PC-3 (cell line): ENCODE results near the gene PRMT3. TPM values are rescaled to one million over a fixed set of nuclear protein-coding genes. Genes with fewer than 3 reads are reported as not detected.

Source experiments
- ATAC-seq: fragments of 200-7000 bp; cut with Tn5 transposase; 2 replicates; pipeline ENCODE4 v1.9.1; 2020; ENCODE audit warnings: mild to moderate bottlenecking, moderate library complexity
- BruUV-seq: library from RNA; stranded (reverse); fragments of 400-500 nt; replicated peaks from 2 replicates; lab custom pipeline; 2021; lab: Mats Ljungman, UMichigan
- CTCF ChIA-PET: fragments of 300-600 bp; sonication (Branson Sonifier 250); formaldehyde crosslinking; loops from one replicate; lab custom pipeline; 2022; ENCODE audit warnings: antibody characterized with exemption; lab: Charles Lee
- POLR2A ChIA-PET: fragments of 300-600 bp; sonication (Branson Sonifier 250); formaldehyde crosslinking; loops from one replicate; lab custom pipeline; 2022; ENCODE audit warnings: antibody characterized with exemption; ENCODE audit not compliant: unreplicated experiment; lab: Charles Lee
- DNase-seq: peaks from one replicate; pipeline ENCODE4 v3.0.0-alpha.2; 2015
- H2AFZ ChIP-seq: fragments of 300-600 bp; sonication (generic); 2 replicates; pipeline ENCODE4 v1.6.0; 2016; ENCODE audit warnings: antibody characterized with exemption, low read length
- H3F3A ChIP-seq: fragments of 300-600 bp; sonication (generic); one replicate; pipeline ENCODE4 v1.6.0; 2017; ENCODE audit warnings: antibody characterized with exemption, low read length, control low read depth, mild to moderate bottlenecking; ENCODE audit not compliant: unreplicated experiment
- H3K27ac ChIP-seq: fragments of 300-600 bp; sonication (generic); 2 replicates; pipeline ENCODE4 v1.5.1; 2016; ENCODE audit warnings: mild to moderate bottlenecking, low read length
- H3K27me3 ChIP-seq: fragments of 300-600 bp; sonication (generic); 2 replicates; pipeline ENCODE4 v1.6.1; 2016; ENCODE audit warnings: low read length, mixed read lengths
- H3K36me3 ChIP-seq: fragments of 300-600 bp; sonication (generic); 2 replicates; pipeline ENCODE4 v1.6.1; 2016; ENCODE audit warnings: low read depth, mixed run types, low read length, mixed read lengths
- H3K4me1 ChIP-seq: fragments of 300-600 bp; sonication (generic); 2 replicates; pipeline ENCODE4 v1.5.1; 2016; ENCODE audit warnings: low read length; ENCODE audit not compliant: insufficient read depth
- H3K4me2 ChIP-seq: fragments of 300-600 bp; sonication (generic); 2 replicates; pipeline ENCODE4 v1.6.0; 2016; ENCODE audit warnings: low read length
- H3K4me3 ChIP-seq: fragments of 300-600 bp; sonication (generic); 2 replicates; pipeline ENCODE4 v1.5.1; 2016; ENCODE audit warnings: mild to moderate bottlenecking, low read length, mixed read lengths
- H3K79me2 ChIP-seq: fragments of 300-600 bp; sonication (generic); 2 replicates; pipeline ENCODE4 v1.6.1; 2017; ENCODE audit warnings: low read length, mixed read lengths
- H3K9ac ChIP-seq: fragments of 300-600 bp; sonication (generic); 2 replicates; pipeline ENCODE4 v1.6.0; 2016; ENCODE audit warnings: mild to moderate bottlenecking, low read length
- H3K9me2 ChIP-seq: fragments of 300-600 bp; sonication (generic); replicated peaks from 2 replicates; pipeline ENCODE4 v1.6.1; 2016; ENCODE audit warnings: mixed run types, low read length, mixed read lengths
- H3K9me3 ChIP-seq: fragments of 300-600 bp; sonication (generic); 2 replicates; pipeline ENCODE4 v1.6.1; 2016; ENCODE audit warnings: low read length, mixed read lengths
- H4K20me1 ChIP-seq: fragments of 300-600 bp; sonication (generic); 2 replicates; pipeline ENCODE4 v1.6.1; 2016; ENCODE audit warnings: low read length, mixed read lengths
- EZH2 ChIP-seq: fragments of 300-600 bp; sonication (generic); IDR thresholded peaks from one replicate; pipeline ENCODE4 v1.6.1; 2017; ENCODE audit warnings: antibody characterized with exemption, mild to moderate bottlenecking, low read length; ENCODE audit not compliant: unreplicated experiment
- EZH2phosphoT487 ChIP-seq: fragments of 300-600 bp; sonication (generic); IDR thresholded peaks from 2 replicates; pipeline ENCODE4 v1.6.1; 2018; ENCODE audit warnings: mild to moderate bottlenecking, antibody characterized with exemption, low read length, borderline replicate concordance
- intact Hi-C: fragments of 100-400 bp; cut with micrococcal nuclease; formaldehyde crosslinking; loops from 2 replicates; pipeline ENCODE4 v1.9.0; 2023
- total RNA-seq: library from RNA; depleted of rRNA; stranded (reverse); fragments of >200 nt; gene quantifications from 2 replicates; pipeline ENCODE4 v1.2.3, GENCODE V29; 2014
- TF ChIP-seq, protein P1 (sequence below): fragments of 300-600 bp; sonication (generic); conservative IDR thresholded peaks from 2 replicates; pipeline ENCODE4 v1.5.1; 2017; ENCODE audit warnings: antibody characterized with exemption, low read depth, mild to moderate bottlenecking, low read length

Gene PRMT3
- total RNA-seq, 1 experiment from 2014 or later: 43.7 TPM

DNA sequence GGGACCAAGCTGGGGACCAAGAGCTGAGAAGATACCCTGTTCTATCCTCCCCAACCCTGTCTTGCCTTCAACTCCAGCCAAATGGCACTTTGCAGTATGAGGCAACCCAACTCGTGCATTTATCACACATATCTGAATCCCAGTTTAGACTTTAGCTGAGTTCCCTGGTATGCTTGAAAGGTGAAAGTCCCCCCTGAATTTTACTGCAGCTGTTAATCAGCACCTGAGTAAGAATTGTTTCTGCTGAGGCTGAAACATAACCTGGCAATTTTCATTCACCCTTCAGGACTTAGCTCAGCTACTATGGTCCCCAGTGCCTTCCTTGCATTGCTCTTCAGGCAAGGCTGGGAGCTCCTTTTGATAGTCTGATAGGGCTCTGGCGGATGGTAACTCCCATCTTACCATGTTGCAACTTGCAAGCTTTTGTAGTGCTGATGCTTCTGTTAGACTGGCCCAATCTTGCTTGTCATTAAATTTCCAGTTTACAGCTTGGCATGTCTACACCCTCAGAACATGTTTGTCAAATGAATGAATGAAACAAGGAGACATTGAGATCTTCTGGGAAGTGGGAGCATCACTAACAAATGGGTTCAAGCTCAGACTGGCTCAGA is 147.9 kb downstream of the PRMT3 start:
- CTCF ChIA-PET: interaction anchor here (0.7 kb wide), 1 partner anchor 16 kb away, joined by 3 read pairs; no protein-coding TSS in a partner anchor
- intact Hi-C loops: no loop called here
- no TSS peak for BruUV-seq

DNA sequence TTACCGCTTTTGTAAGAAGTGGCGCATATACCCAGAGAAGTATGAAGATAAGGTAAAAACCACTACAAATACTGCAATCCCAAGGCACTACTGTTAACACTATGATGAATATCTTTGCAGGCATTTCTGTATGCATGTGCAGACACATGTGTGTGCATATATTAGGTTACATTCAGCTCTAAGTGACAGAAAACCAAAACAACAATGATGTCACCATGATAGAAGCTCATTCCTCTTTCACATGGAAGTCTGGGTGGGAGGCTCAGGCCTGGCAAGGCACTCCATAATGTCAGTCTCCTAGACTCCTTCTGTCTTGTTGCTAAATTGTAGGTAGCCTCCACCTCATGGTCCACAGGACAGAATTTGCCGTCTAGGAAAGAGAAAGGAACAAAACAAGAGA is 148.8 kb downstream of the PRMT3 start:
- Histone ChIP-seq H2AFZ (no peak overlapping the region), H3K9me3 (no peaks in the 10 kb centered on the region), H3K27me3 (peaks cover 3% of the 10 kb centered on the region; the same call in 1 of the 2 replicates), H3K9me2 (no peaks in the 10 kb centered on the region), H3K9ac (no peak overlapping the region), H3K4me1 (no peaks in the 10 kb centered on the region), H4K20me1 (no peaks in the 10 kb centered on the region), H3K79me2 (no peaks in the 10 kb centered on the region), H3K4me3 (no peak overlapping the region), H3K4me2 (no peak overlapping the region), H3K36me3 (no peaks in the 10 kb centered on the region), H3K27ac (no peak overlapping the region), H3F3A (no peaks in the 10 kb centered on the region)
- ChIA-PET CTCF (no interaction called here), POLR2A (no interaction called here)
- TF ChIP-seq EZH2: no peak
- TF ChIP-seq EZH2phosphoT487: no peak
- intact Hi-C loops: no loop called here
- BruUV-seq: no TSS peak
- no peak for ATAC-seq
- DNase-seq: no peak

More for the DNA sequence above, 147.9 kb downstream of the PRMT3 start:
- Histone ChIP-seq H4K20me1 (no peaks in the 10 kb centered on the region), H3K79me2 (no peaks in the 10 kb centered on the region), H3K4me1 (no peaks in the 10 kb centered on the region), H3F3A (no peaks in the 10 kb centered on the region), H2AFZ (no peak overlapping the region), H3K9me2 (no peaks in the 10 kb centered on the region), H3K4me3 (no peak overlapping the region), H3K36me3 (no peaks in the 10 kb centered on the region), H3K27ac (no peak overlapping the region), H3K4me2 (no peak overlapping the region), H3K9ac (no peak overlapping the region), H3K9me3 (no peaks in the 10 kb centered on the region), H3K27me3 (peaks cover 3% of the 10 kb centered on the region; the same call in 1 of the 2 replicates)
- POLR2A ChIA-PET: no interaction called here
- TF ChIP-seq EZH2 (no peak), EZH2phosphoT487 (no peak)
- TF ChIP-seq, protein P1, sequence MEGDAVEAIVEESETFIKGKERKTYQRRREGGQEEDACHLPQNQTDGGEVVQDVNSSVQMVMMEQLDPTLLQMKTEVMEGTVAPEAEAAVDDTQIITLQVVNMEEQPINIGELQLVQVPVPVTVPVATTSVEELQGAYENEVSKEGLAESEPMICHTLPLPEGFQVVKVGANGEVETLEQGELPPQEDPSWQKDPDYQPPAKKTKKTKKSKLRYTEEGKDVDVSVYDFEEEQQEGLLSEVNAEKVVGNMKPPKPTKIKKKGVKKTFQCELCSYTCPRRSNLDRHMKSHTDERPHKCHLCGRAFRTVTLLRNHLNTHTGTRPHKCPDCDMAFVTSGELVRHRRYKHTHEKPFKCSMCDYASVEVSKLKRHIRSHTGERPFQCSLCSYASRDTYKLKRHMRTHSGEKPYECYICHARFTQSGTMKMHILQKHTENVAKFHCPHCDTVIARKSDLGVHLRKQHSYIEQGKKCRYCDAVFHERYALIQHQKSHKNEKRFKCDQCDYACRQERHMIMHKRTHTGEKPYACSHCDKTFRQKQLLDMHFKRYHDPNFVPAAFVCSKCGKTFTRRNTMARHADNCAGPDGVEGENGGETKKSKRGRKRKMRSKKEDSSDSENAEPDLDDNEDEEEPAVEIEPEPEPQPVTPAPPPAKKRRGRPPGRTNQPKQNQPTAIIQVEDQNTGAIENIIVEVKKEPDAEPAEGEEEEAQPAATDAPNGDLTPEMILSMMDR: no peak
- ATAC-seq (no peak), DNase-seq (no peak)

DNA sequence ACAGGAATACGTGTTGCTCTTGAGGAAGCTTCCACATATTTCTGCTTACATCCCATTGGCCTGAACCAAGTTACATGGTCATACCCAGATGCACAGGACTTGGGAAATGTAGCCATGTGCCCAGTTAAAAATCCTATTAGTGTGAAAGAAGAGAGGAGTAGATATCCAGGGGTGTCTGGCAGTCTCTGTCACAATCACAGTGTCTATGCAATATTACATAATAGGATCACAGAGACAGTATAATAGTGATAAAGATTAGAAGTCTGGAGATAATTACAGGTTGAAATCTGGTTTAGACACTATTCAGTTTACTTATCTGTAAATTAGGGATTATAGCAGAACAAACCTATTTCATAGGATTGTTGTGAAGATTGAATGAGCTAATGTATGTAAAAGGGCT is 149.3 kb downstream of the PRMT3 start:
- CTCF ChIA-PET: no interaction called here
- H3K9me3 ChIP-seq: no peaks in the 10 kb centered on the region
- H3K36me3 ChIP-seq: no peaks in the 10 kb centered on the region
- DNase-seq: no peak
- H3K27ac ChIP-seq: no peak overlapping the region
- H3K4me3 ChIP-seq: no peak overlapping the region
- intact Hi-C loops: no loop called here
- POLR2A ChIA-PET: no interaction called here
- H4K20me1 ChIP-seq: no peaks in the 10 kb centered on the region
- no TSS peak for BruUV-seq
- no peaks in the 10 kb centered on the region for H3F3A ChIP-seq
- H3K79me2 ChIP-seq: no peaks in the 10 kb centered on the region
- no peak overlapping the region for H3K4me2 ChIP-seq
- H3K9ac ChIP-seq: no peak overlapping the region
- no peak for ATAC-seq
- no peaks in the 10 kb centered on the region for H3K4me1 ChIP-seq
- no peak overlapping the region for H2AFZ ChIP-seq
- peaks cover 5% of the 10 kb centered on the region; the same call in 1 of the 2 replicates for H3K27me3 ChIP-seq
- H3K9me2 ChIP-seq: no peaks in the 10 kb centered on the region
- TF ChIP-seq EZH2: no peak
- TF ChIP-seq, protein P1: no peak
- TF ChIP-seq EZH2phosphoT487: no peak
